Measurements from ENCODE around the gene SNX18. TPM values are rescaled to one million over a fixed set of nuclear protein-coding genes. Genes with fewer than 3 reads are reported as not detected.

SNX18 gene
- total RNA-seq (2022; extraction: Qiagen RNA extraction; ENCODE audit: low read depth) = 5.1 to 7.1 TPM (median 6.3 TPM) in 5 replicates

GRCh38 chr5:54517512-54518145 lies at the start of gene SNX18:
Gene SNX18 (plus strand): TSS chr5:54517759. CDS start chr5:54517953, 194 bp downstream.

Other genes starting within 250 kb of the SNX18 start
- 4.3 to 5.9 TPM (median 4.6 TPM) in 5 replicates for gene ARL15, start 207.2 kb upstream of the SNX18 start, total RNA-seq (2022; extraction: Qiagen RNA extraction; ENCODE audit: low read depth)
- not detected in 5 replicates for gene HSPB3, start 62.1 kb upstream of the SNX18 start, total RNA-seq (2022; extraction: Qiagen RNA extraction; ENCODE audit: low read depth)

All from A549 treated with CpdA at 1 μM for 4 hours (cell line).